CD4-positive, alpha-beta T cell treated with Interleukin-1 beta for 1 hour (primary cell): ENCODE data around the gene KIF23.

Experiments
- DNase-seq, 2 donors: peaks; one replicate each; pipeline ENCODE4 v3.0.0-alpha.2; 2020 to 2022

Gene KIF23

DNA sequence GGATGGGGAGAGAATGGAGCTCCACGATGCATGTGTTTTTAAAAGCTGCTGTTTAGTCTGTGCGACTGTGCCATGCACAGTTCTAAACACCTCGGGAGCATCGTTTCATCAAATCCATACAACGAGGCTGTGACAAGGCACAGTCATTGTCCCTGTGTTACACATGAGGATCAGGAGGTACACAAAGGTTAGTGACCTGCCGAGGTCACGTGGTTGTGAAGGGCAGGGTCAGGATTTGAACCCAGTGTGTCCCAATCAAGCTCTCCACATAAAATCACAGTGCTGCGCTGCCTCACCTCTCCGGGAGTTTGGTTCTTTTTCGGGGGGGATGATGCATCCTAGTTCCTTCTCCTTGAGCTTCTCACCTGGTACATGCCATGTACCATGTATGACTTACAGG is 18.7 kb upstream of the KIF23 start:
- no peak for DNase-seq

DNA sequence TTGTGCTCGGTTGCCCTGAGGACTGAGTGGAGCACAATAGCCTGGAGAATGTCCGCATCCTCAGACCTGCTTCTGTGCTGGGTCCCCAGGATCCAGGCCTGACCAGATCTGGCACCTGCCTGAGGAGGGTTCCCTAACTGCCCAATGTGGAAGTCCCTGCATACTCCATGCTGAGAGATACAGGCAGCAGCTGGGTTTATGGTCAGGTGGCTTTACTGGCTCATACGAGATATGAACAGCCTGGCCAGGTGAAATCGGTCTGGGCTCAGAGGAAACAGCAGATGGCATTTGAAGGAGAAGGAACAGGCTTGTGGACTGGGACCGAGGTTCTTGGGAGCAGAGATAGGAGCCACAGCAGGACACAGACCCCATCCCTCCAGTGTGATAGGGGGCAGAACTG is 18.2 kb upstream of the KIF23 start:
- no peak for DNase-seq

DNA sequence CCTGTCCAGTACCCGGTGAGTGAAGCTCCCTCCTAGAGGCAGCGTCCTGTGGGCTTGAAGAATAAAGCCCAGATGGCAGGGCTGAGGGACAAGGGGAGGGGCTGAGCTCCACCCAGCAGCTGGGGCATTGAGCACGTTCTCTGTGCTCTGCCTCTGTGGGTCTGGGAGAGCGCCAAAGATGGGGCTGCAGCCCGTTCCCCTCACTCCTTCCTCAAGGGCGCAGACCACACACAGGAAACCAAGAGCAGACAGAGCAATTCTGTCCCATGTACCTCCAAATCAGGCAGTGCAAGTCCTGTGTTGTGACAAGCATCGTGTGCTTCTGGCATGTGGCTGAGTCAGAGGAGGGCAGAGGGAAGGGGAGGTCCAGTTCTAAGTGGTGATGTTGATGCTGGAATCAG is 15.7 kb upstream of the KIF23 start:
- DNase-seq: no peak

DNA sequence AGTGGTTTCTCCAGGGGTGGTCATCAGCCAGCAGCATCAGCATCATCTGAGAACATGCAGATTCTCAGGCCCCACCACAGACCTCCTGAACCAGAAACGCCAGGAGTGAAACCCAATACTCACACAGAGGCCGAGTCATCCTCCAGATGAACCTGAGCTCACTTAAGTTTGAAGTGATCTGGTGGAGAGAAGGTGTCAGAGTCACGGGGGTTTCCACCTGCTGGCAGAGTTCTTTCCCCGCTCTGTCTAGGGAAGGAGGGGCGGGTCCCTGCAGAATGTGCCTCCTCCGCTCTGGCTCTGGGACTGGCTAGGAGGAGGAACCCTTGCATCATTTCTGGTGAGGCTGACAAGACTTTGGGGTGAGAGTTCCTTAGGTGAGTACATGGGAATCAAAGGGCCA is 13.3 kb upstream of the KIF23 start:
- DNase-seq: no peak

DNA sequence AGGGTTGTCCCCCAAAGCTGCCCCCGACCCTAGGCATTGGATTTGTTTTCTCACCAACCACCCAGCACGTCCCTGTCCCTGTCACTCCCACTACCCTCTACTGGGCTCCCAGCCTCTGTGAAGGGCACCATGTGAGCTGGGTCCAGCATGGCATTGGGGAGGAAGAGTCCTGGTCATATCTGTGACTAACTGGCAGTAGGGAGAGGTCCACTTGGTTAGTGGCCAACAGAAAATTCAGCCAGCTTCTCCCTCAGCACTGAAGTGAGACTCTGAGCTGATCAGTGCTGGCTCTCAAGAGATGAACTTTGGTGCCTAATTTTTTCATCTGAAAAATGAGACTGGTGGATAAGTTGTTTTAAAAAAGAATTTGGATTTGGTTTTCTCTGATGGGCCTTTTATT is 11.3 kb upstream of the KIF23 start:
- DNase-seq: no peak

DNA sequence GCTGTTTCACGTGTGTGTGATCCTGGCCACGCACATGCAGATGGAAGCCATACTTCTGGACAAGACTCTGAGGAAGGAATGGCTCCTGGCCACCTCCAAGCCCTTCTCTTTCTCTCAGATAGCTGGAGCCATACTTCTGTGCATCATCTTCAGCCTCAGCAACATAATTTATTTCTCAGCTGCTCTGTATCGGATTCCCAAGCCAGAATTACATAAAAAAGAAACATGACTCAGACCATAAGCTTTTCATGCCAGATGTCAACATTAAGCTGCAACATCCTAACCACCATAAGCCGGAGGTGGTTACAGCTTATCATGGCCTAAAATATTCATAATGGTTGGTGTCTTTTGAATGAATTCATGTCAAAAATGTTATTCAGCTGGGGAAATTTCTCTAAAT is 10.6 kb upstream of the KIF23 start:
- DNase-seq: no peak

DNA sequence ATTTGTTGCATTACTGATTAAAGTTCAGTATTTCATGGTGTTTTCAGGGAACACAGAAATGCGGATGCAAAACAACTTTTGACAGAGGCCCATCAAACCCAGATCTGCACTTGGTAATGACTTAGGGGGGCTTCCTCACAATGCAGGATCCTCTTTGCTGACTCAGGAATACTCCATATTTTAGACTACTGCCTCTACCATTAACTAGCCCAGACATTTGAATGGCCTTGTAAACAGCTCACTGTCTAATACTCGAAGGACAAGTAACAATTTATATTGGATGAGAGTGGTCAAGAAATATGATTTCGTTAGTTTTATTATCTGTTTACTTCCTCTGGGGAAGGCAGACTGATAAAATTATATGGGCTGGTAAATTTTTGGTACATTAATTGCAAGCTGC is 9.0 kb upstream of the KIF23 start:
- DNase-seq: no peak

DNA sequence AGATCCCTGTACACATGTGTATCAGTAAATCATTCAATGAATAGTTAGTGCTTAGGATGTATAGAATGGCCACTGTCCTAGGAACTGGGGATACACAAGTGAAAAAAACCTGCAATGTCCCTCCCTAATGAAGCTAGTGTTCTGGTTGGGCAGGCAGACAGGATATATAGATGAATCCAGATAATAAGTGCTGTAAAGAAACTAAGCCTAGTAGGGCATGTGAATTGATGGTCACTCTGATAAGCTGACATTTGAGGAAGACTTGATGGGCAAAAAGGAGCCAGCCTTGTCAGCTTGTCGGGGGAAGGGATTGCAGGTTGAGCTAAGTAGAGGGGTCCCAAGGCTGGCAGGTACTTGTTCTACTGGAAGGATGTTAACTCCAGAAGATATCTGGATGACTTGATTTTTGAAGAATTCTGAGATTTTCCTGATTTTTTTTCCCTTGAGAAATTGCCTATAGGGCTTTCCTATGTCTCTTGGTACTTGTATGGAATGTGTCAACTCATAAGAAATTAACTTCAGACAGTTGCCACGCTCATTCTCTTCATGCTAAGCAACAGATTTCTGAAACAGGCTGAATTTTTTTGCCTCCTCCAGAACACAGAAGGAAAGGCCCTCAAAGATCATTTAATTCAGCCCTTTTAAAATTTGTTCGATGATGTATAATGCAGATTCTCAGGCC is 6.3 kb upstream of the KIF23 start:
- no peak for DNase-seq

DNA sequence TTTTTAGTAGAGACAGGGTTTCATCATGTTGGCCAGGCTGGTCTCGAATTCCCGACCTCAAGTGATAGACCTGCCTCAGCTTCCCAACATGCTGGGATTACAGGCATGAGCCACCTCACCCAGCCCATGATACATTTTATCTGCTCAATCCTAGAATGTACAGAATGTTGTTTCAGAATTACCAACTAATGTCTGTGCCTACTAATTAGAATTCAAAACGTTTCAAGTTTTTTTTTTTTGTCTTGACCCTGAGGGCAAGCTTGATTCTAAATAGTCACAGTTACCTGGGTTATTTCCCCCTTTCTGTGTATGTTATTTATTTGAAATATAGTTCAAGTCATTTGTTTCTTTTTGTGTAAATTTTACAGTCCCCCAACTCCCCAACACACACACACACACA is 5.3 kb upstream of the KIF23 start:
- DNase-seq: no peak

DNA sequence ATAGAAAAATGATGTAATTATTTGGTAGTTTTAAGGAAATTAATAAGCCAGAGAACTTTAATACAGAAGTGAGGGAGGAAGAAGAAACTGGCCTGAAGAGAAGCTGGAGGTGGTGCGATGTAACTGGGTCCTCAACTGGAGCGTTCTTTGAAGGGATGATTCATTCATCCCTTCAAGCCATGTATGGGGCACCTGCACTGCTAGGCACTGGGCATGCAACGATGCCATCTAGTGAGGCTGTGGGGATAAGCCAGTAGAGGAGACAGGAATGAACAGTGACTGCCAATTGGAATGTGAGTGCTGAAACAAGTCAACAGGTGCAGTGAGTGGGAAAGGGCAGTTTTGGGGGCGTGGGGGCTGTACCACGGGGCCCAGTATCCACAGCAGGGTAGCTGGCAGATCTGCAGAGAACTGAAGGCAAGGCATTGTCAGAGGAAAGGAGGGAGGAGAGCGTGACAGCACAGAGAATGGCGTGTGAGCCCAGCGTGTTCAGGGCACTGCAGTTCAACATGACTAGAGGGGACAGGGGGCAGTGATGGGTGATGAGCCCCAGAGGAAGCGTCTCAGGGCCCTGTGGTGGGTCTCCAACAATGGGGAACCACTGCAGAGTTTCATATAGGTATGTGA is 3.8 kb upstream of the KIF23 start:
- DNase-seq: no peak

DNA sequence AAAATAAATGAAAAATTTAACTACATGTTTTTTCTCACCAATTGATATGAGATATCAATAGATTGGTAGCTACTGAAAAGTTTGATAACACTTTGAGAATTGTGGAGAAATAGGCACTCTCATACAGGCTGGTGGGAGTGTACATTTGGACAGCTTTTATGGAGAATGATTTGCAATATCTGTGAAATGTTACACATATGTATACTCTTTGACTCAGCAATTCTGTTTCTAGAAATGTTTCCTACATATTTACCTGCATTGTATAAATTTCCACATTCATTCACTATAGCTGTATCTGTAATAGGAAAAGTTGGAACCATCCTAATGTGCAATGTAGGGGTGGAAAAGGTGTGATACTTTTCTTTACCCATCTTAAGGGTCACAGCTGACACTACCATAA is 1.9 kb upstream of the KIF23 start:
- DNase-seq: no peak

DNA sequence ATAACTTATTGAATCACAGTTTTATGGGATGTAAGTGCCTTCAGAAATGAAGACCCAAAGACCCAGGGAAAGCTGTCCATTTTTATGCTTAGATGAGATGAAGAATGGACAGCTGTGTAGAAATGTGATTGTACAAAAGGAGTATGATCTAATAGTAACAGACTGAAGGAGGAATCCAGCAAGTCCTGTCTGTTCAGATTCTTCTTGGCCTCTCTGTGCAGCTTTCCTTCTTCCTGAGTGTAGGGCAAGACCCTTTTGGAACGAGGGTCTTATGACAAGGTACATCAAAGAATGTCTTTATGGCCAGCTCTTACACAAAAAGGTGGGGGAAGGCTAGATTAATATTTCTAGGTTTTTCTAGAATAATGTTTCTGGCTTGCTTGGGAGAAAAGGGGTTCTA is 1.4 kb upstream of the KIF23 start:
- DNase-seq: no peak

DNA sequence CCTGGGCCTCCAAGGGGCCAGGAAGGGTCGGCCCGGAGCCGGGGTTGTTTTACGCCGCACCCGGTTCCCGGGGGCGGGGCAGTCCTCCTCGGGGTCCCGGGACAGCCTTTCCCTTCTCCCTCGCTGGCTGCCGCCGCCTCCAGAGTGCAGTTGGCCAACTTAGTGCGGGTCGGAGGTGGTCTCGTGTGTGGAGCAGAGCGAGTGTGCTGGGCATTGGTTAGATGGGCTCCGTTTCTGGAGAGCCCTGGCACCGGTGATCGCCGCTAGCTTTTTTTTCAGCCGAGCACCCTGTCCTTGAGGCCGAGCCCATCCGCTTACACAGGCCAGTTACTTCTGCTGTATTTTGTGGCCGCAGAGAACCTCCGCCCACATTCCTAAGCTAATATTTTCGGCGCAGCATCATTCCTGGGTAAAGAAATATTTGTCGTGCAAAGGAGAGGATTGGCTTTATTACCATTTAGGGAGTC is 585 bp downstream of the KIF23 start:
- no peak for DNase-seq

DNA sequence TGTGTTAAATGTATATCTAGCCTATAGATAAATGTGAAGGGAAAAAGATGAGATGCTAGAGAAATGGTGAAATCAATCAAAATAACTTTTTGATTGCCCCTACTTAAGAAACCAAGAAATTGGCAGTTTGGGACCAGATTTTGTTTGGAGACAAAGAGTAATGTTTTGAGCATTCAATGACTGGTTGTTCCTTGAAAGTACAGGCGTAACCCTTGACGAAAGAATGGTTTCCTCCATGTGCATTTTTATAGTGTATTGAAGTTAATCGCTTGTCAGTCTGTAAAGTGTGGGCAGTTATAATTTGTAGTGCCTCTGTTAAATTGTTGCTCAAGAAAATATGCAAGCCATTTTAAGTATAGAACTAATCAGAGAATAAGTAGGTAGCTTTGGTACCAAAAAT is 1.2 kb downstream of the KIF23 start:
- DNase-seq: no peak

DNA sequence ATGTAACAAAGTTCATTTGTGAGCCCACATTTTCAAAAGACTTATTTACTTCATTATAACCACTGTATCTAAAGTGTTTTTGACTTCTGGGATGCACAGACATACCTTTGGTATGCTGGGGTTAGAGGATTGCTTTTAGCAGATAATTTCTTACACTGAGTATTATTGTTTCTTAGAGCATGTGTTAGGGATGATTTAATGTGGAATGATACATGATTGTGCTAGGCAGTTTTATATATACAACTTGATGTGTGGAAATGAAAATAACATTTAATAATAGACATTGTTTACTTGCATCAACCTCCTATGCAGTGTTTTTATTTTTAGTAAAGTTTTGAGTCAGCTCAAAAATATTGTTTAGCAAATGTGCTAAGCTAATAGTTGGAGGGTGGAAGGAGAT is 3.4 kb downstream of the KIF23 start:
- DNase-seq: no peak

DNA sequence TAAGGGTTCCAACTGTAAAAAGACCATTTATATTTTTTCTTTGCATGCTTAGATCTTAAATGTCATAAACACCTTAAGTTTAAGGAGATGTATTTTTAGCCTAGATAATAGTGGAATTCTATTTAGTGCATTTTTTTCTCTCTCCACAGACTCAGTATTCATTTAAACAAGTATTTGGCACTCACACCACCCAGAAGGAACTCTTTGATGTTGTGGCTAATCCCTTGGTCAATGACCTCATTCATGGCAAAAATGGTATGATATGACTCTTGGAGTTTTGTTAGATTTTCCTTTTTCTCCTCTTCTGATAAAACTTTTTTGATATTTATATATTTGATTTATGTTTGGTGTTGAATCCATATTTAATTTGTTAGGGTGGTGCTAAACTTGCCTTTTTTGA is 7.3 kb downstream of the KIF23 start:
- DNase-seq: no peak

DNA sequence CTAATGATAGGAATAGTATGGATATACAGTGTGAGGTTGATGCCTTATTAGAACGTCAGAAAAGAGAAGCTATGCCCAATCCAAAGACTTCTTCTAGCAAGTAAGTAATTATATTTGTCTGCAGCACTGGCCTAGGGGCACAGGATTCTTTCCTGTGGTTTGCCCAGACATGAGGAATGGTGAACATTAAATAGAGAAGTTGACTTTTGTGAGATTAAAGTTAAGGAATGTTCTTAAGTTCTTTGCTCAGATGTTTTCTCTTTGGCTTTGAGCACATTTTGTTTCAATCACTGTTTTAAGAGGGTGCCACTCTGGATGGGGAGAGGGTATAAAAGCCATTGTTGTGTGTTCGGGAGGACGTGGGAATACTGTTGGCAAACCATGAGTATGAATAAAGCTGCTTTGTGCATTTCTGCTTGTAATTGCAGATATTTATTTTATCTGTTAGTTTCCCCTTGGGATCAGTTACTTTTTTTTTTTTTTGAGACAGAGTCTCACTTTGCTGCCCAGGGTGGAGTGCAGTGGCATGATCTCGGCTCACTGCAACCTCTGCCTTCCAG is 8.3 kb downstream of the KIF23 start:
- no peak for DNase-seq

DNA sequence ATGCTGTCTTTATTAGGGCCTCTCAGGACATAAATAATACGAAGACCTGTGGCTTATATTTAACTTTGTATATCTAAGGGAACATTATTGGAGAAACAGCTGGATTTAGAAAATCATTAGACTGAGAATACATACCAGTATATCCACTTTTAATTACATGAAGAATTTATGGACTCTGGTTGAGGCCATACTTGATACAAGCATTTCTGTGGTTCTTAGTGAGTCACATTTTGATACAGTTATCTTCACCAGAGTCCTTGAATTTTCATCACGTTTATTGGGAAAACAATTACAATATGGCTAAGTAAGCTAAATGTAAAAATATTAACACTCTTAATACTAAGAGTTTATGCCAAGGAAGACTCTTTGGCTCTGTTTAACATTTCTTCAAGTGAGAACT is 9.9 kb downstream of the KIF23 start:
- no peak for DNase-seq

DNA sequence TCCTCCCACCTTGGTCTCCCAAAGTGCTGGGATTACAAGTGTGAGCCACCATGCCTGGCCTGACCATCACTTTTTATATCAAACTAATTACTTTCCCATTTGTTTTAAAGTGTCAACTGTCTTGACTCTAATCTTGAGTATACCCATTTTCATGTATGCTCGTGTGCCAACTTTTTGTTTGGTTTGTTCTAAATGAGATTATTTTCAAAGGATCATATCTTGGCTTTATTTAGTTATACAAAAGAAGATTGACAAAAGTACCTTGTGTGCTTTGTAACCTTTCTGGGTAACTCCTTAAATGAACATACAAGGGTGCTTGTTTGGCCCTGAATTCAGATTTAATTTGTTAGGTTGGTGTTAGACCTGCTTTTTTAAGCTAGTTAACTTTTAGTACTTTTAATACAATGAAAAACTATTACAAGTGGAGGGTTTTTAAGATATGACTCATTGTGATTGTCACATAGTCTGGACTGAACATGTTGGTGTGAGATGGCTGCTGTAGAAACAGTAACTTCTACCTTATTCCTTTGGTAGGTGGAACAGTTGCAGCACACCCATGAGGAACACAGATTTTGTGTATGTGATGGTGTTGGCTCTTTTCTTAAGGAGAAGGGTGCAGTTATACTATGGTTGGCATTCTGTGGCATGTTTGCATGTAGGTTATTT is 10.7 kb downstream of the KIF23 start:
- no peak for DNase-seq

DNA sequence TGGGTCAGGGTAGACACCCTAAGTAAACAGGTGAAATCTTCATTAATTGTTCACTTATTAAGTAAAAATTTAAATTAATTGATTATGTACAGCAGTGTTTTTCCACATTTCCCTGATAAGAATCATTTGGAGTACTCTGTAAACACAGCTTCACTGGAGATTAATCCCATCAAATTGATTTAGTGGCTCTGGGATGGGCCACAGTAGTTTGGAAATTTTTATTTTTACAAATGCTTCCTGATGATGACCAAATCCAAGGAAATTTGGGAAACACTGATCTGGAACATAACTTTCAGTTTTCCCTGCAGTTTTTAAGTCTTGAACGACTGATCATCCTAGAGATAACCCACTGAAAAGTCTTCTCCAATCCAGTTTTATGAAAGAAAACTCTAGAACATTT is 19.7 kb downstream of the KIF23 start:
- no peak for DNase-seq

DNA sequence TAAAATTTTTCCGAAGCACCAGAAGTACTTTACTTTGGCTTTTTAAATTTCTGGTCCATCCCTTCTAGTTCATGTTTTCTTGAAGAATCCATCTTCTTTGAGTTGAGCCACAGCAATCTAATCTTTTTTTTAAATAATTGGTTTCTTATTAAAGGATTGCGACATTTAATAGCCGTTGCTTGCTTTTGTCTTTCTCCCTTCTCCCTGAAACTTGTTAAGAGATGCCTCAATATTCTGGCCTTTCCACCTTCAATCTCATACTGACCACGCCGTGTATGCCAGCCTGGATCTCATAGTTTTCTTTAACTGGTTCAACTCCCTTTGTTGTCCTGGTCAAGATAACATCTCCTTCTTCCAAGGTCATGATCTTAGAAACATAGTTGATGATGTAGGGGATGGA is 20.1 kb downstream of the KIF23 start:
- no peak for DNase-seq

DNA sequence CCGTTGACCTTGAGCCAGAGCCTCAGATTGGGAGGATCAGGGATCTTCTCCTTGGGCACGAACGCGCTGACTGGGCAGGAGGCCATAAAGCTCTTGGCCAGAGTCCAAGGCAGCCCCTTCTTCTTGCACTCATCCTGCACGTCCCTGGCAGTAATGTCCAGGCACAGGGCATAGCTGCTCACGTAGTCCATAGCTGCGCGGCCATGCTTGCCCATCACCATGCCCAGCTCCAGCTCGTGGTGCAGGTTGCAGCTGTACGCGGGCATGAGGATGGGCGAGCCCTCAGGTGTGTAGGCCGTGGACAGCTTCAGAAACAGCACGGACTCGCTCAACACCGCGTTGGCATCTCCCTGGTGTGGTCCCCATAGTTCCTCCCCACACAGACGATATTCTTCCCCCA is 20.5 kb downstream of the KIF23 start:
- no peak for DNase-seq

DNA sequence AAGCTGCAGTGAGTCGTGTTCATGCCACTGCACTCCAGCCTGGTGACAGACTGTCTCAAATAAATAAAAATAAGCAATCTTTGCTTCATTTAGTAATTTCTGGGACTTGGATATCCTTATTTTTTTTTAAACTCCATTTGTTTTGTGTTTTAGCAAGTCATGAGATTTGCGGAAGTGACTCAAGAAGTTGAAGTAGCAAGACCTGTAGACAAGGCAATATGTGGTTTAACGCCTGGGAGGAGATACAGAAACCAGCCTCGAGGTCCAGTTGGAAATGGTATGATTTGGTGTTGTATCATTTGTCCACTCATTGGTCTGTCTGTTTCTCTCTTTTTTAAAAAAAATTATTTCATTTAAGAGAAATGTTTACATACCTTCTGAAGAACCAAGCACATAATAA is 21.8 kb downstream of the KIF23 start:
- DNase-seq: no peak

DNA sequence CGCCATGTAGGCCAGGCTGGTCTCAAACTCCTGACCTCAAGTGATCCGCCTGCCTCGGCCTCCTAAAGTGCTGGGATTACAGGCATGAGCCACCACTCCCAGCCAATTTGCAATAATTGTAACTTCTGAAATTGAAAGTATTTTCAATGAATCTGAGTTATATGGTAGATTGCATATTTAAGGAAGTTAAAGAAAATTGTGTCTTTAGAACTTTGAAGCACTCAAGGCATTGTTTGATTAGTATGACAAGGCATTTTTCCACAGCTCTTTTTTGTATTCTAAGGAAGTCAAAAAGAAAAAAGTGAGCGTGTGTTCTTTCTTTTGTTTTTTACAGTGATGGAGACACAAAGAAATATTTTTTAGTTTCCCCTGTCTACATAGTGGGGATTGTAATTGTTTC is 22.8 kb downstream of the KIF23 start:
- DNase-seq: no peak
